Prostate gland (tissue), 2 donors: ENCODE results near the gene MRPL1.

Experiments used
- POLR2A ChIP-seq: fragments of 450-650 bp; IDR thresholded peaks from one replicate; pipeline ENCODE4 v1.6.1; 2016; ENCODE audit warnings: antibody characterized with exemption, mild to moderate bottlenecking
- POLR2AphosphoS5 ChIP-seq: sonication (generic); formaldehyde crosslinking; IDR thresholded peaks from one replicate; pipeline ENCODE4 v1.6.1; 2017; ENCODE audit warnings: antibody characterized with exemption
- TF ChIP-seq, protein P1 (sequence below), 4 experiments: fragments of 200-600 bp in 2 of 4; fragments of 450-650 bp in 2 of 4; sonication (generic) in 2 of 4; IDR thresholded peaks; 1 replicate in 3 of 4; 2 replicates in 1 of 4; pipeline ENCODE4 v1.5.1; 2016 to 2019; ENCODE audit warnings: antibody characterized with exemption in 4 of 4, mild to moderate bottlenecking in 2 of 4, moderate library complexity in 2 of 4

DNA sequence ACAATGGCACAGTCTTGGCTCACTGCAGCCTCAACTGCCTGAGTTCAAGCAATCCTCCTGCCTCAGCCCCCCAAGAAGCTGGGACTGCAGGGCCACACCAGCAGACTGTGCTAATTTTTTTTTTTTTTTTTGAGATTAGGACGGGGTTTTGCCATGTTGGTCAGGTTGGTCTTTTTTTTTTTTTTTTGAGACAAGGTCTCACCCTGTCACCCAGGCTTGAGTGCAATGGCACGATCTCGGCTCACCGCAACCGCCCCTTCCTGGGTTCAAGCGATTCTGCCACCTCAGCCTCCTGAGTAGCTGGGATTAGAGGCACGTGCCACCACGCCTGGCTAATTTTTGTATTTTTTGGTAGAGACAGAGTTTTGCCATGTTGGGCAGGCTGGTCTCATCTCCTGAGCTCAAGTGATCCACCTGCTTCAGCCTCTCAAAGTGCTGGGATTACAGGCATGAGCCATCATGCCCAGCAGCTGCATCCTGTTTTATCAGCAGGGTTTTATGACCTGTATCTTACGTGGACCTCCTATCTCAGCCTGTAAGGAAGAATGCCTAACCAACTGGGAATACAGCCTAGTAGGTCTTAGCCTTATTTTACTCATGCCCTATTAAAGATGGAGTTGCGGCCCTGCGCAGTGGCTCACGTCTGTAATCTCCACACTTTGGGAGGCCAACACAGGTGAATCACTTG, 13.2 kb upstream of the MRPL1 start:
- TF ChIP-seq, protein P1, sequence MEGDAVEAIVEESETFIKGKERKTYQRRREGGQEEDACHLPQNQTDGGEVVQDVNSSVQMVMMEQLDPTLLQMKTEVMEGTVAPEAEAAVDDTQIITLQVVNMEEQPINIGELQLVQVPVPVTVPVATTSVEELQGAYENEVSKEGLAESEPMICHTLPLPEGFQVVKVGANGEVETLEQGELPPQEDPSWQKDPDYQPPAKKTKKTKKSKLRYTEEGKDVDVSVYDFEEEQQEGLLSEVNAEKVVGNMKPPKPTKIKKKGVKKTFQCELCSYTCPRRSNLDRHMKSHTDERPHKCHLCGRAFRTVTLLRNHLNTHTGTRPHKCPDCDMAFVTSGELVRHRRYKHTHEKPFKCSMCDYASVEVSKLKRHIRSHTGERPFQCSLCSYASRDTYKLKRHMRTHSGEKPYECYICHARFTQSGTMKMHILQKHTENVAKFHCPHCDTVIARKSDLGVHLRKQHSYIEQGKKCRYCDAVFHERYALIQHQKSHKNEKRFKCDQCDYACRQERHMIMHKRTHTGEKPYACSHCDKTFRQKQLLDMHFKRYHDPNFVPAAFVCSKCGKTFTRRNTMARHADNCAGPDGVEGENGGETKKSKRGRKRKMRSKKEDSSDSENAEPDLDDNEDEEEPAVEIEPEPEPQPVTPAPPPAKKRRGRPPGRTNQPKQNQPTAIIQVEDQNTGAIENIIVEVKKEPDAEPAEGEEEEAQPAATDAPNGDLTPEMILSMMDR (IDR thresholded peaks at IDR 0.05): no peak
- TF ChIP-seq POLR2A: no peak
- TF ChIP-seq POLR2AphosphoS5: no peak
